GM12878 (cell line): ENCODE measurements around the gene STK38. TPM values are rescaled to one million over a fixed set of nuclear protein-coding genes. Genes with fewer than 3 reads are reported as not detected.

Experiments used
- ASH2L ChIP-seq: fragments of 300-600, 200-600 bp; sonication (generic); IDR thresholded peaks from 2 replicates; pipeline ENCODE4 v1.6.1; 2017; ENCODE audit warnings: low read depth, mild to moderate bottlenecking, borderline replicate concordance
- CEBPB ChIP-seq, 2 experiments: fragments of 150-350 bp in 1 of 2; IDR thresholded peaks; 2 replicates each; pipeline ENCODE4 v1.6.1; 2012 to 2014; ENCODE audit warnings: low read depth in 2 of 2, low read length in 2 of 2, borderline replicate concordance in 1 of 2, inconsistent platforms in 1 of 2
- EED ChIP-seq: sonication (generic); IDR thresholded peaks from 2 replicates; pipeline ENCODE4 v1.6.1; 2016; ENCODE audit warnings: antibody characterized with exemption, low read depth
- ESRRA ChIP-seq: IDR thresholded peaks from 2 replicates; pipeline ENCODE4 v1.6.1; 2012; ENCODE audit warnings: mild to moderate bottlenecking, low read length, improper control_type of control experiment
- JUNB ChIP-seq: IDR thresholded peaks from 2 replicates; pipeline ENCODE4 v1.6.1; 2016; ENCODE audit warnings: antibody characterized with exemption, mild to moderate bottlenecking
- KDM1A ChIP-seq: fragments of 200-600 bp; sonication (generic); IDR thresholded peaks from 2 replicates; pipeline ENCODE4 v1.6.1; 2016; ENCODE audit warnings: borderline replicate concordance
- NFIC ChIP-seq: IDR thresholded peaks from 2 replicates; pipeline ENCODE4 v1.6.1; 2012; ENCODE audit warnings: low read depth, mild to moderate bottlenecking, inconsistent platforms, low read length, moderate library complexity
- PAX5 ChIP-seq: IDR thresholded peaks from 2 replicates; pipeline ENCODE4 v1.6.1; 2011; ENCODE audit warnings: low read depth, low read length, borderline replicate concordance
- POLR2A ChIP-seq: IDR thresholded peaks from 2 replicates; pipeline ENCODE4 v1.6.1; 2011; ENCODE audit warnings: low read depth, mild to moderate bottlenecking, low read length
- POLR2AphosphoS5 ChIP-seq: IDR thresholded peaks from 2 replicates; pipeline ENCODE4 v1.6.1; 2011; ENCODE audit warnings: mild to moderate bottlenecking, low read length, inconsistent platforms
- TCF3 ChIP-seq: IDR thresholded peaks from 2 replicates; pipeline ENCODE4 v1.6.1; 2012; ENCODE audit warnings: low read depth, mild to moderate bottlenecking, low read length, borderline replicate concordance; ENCODE audit not compliant: insufficient read depth
- ZZZ3 ChIP-seq: IDR thresholded peaks from 2 replicates; pipeline ENCODE4 v1.6.1; 2011; ENCODE audit warnings: low read depth; ENCODE audit not compliant: control insufficient read depth, insufficient read length
- polyA plus RNA-seq, 11 experiments: library from polyadenylated mRNA; depleted of rRNA in 4 of 11; unstranded in 6 of 11; stranded (reverse) in 5 of 11; fragments of >200 nt; fragmentation: Nextera tagmentation in 4 of 11; fragmentation: Illumina TruSeq in 1 of 11; extraction: Ambion mirVana in 4 of 11; extraction: Trizol in 1 of 11; gene quantifications; 1 replicate in 1 of 11; 2 replicates in 10 of 11; pipeline versions ENCODE4 v1.2.1 to v1.2.3, GENCODE V29; 2011 to 2016; ENCODE audit warnings: inconsistent platforms in 2 of 11, missing spikeins in 2 of 11, low read depth in 1 of 11
- total RNA-seq, 4 experiments: library from RNA; depleted of rRNA in 3 of 4; stranded (reverse); fragments of >200 nt in 3 of 4; fragmentation: Illumina TruSeq in 1 of 4; extraction: Trizol in 1 of 4; gene quantifications; 2 replicates each; pipeline versions ENCODE4 v1.2.1 to v1.2.3, GENCODE V29; 2013 to 2021
- TF ChIP-seq, protein P1 (sequence below): IDR thresholded peaks from 2 replicates; pipeline ENCODE4 v1.6.1; 2011; ENCODE audit warnings: mild to moderate bottlenecking, low read depth, low read length, moderate library complexity; ENCODE audit not compliant: insufficient replicate concordance
- TF ChIP-seq, protein P2 (sequence below): fragments of 450-650 bp; formaldehyde crosslinking; IDR thresholded peaks from 2 replicates; pipeline ENCODE4 v1.4.0; 2020; ENCODE audit warnings: mild to moderate bottlenecking, moderate library complexity
- TF ChIP-seq, protein P3 (sequence below): fragments of 450-650 bp; IDR thresholded peaks from 2 replicates; pipeline ENCODE4 v1.6.1; 2018; ENCODE audit warnings: mild to moderate bottlenecking, low read depth, moderate library complexity; ENCODE audit not compliant: partially characterized antibody
- TF ChIP-seq, protein P4 (sequence below): fragments of 450-650 bp; IDR thresholded peaks from 2 replicates; pipeline ENCODE4 v1.6.1; 2017; ENCODE audit warnings: antibody characterized with exemption, mild to moderate bottlenecking, moderate library complexity
- TF ChIP-seq, protein P5 (sequence below): IDR thresholded peaks from 2 replicates; pipeline ENCODE4 v1.6.1; 2012; ENCODE audit warnings: low read length, inconsistent platforms

STK38 gene
- total and polyA plus RNA-seq, 10 of the 15 experiments (the other 5 are each of a cell fraction or from before 2014, with no cell fraction given), result 4.1 to 18.7 (median 13.6) TPM

DNA sequence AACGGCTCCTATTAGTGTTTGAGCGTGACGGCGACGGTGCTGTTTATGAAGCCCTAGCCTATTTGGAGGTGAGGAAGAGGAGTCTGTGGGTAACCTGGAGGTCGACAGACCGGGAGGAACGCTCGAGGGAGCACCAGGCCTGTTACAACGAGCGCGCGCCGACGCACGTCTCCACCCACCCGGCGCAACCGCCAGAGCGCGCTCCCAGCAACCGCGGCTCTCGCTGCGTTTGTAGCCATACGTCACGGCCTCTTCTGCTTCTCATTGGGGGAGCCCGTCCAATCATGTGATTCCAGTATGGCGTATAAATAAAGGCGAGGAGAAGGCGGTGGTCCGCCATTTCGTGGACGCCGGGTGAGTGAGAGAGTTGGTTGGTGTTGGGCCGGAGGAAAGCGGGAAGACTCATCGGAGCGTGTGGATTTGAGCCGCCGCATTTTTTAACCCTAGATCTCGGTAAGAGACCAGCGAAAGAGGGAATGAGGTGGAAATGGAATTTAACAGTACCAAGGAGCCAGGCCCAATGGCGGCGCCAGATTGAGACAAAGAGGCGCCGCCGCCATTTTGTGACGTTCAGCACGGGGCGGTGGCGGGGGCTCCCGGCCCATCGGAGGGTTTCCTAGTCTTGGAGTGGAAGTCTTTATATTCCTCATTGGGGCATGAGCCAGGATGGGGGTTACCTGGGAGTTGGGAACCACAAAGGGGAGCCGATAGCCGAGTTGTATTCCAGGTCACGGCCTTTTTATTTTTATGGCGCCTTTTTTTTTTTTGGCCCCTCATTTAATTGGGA lies 46.9 kb upstream of the STK38 start, which contains the start of gene SRSF3 (continued):
- peak; percentile 88; the same call in 1 of the 2 replicates for TF ChIP-seq TCF3
- TF ChIP-seq PAX5, result peak; percentile 75; the same call in 1 of the 2 replicates
- TF ChIP-seq, protein P1, sequence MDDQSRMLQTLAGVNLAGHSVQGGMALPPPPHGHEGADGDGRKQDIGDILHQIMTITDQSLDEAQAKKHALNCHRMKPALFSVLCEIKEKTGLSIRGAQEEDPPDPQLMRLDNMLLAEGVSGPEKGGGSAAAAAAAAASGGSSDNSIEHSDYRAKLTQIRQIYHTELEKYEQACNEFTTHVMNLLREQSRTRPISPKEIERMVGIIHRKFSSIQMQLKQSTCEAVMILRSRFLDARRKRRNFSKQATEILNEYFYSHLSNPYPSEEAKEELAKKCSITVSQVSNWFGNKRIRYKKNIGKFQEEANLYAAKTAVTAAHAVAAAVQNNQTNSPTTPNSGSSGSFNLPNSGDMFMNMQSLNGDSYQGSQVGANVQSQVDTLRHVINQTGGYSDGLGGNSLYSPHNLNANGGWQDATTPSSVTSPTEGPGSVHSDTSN, result peak; percentile 49
- peak; percentile 100 for TF ChIP-seq POLR2AphosphoS5
- TF ChIP-seq, protein P2, sequence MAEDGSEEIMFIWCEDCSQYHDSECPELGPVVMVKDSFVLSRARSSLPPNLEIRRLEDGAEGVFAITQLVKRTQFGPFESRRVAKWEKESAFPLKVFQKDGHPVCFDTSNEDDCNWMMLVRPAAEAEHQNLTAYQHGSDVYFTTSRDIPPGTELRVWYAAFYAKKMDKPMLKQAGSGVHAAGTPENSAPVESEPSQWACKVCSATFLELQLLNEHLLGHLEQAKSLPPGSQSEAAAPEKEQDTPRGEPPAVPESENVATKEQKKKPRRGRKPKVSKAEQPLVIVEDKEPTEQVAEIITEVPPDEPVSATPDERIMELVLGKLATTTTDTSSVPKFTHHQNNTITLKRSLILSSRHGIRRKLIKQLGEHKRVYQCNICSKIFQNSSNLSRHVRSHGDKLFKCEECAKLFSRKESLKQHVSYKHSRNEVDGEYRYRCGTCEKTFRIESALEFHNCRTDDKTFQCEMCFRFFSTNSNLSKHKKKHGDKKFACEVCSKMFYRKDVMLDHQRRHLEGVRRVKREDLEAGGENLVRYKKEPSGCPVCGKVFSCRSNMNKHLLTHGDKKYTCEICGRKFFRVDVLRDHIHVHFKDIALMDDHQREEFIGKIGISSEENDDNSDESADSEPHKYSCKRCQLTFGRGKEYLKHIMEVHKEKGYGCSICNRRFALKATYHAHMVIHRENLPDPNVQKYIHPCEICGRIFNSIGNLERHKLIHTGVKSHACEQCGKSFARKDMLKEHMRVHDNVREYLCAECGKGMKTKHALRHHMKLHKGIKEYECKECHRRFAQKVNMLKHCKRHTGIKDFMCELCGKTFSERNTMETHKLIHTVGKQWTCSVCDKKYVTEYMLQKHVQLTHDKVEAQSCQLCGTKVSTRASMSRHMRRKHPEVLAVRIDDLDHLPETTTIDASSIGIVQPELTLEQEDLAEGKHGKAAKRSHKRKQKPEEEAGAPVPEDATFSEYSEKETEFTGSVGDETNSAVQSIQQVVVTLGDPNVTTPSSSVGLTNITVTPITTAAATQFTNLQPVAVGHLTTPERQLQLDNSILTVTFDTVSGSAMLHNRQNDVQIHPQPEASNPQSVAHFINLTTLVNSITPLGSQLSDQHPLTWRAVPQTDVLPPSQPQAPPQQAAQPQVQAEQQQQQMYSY (CRISPR knock-in tag), result peak; percentile 68; the same call in 1 of the 2 replicates
- no peak for TF ChIP-seq CEBPB (IDR thresholded peaks at IDR 0.05; ENCODE audit: borderline replicate concordance in 1 of 2, low read depth in 2 of 2, low read length in 2 of 2)
- TF ChIP-seq, protein P3, sequence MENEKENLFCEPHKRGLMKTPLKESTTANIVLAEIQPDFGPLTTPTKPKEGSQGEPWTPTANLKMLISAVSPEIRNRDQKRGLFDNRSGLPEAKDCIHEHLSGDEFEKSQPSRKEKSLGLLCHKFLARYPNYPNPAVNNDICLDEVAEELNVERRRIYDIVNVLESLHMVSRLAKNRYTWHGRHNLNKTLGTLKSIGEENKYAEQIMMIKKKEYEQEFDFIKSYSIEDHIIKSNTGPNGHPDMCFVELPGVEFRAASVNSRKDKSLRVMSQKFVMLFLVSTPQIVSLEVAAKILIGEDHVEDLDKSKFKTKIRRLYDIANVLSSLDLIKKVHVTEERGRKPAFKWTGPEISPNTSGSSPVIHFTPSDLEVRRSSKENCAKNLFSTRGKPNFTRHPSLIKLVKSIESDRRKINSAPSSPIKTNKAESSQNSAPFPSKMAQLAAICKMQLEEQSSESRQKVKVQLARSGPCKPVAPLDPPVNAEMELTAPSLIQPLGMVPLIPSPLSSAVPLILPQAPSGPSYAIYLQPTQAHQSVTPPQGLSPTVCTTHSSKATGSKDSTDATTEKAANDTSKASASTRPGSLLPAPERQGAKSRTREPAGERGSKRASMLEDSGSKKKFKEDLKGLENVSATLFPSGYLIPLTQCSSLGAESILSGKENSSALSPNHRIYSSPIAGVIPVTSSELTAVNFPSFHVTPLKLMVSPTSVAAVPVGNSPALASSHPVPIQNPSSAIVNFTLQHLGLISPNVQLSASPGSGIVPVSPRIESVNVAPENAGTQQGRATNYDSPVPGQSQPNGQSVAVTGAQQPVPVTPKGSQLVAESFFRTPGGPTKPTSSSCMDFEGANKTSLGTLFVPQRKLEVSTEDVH, result no peak
- no peak for TF ChIP-seq ASH2L
- peak; percentile 41; the same call in 1 of the 2 replicates for TF ChIP-seq NFIC
- TF ChIP-seq, protein P4, sequence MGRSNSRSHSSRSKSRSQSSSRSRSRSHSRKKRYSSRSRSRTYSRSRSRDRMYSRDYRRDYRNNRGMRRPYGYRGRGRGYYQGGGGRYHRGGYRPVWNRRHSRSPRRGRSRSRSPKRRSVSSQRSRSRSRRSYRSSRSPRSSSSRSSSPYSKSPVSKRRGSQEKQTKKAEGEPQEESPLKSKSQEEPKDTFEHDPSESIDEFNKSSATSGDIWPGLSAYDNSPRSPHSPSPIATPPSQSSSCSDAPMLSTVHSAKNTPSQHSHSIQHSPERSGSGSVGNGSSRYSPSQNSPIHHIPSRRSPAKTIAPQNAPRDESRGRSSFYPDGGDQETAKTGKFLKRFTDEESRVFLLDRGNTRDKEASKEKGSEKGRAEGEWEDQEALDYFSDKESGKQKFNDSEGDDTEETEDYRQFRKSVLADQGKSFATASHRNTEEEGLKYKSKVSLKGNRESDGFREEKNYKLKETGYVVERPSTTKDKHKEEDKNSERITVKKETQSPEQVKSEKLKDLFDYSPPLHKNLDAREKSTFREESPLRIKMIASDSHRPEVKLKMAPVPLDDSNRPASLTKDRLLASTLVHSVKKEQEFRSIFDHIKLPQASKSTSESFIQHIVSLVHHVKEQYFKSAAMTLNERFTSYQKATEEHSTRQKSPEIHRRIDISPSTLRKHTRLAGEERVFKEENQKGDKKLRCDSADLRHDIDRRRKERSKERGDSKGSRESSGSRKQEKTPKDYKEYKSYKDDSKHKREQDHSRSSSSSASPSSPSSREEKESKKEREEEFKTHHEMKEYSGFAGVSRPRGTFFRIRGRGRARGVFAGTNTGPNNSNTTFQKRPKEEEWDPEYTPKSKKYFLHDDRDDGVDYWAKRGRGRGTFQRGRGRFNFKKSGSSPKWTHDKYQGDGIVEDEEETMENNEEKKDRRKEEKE, result no peak
- TF ChIP-seq, protein P5, sequence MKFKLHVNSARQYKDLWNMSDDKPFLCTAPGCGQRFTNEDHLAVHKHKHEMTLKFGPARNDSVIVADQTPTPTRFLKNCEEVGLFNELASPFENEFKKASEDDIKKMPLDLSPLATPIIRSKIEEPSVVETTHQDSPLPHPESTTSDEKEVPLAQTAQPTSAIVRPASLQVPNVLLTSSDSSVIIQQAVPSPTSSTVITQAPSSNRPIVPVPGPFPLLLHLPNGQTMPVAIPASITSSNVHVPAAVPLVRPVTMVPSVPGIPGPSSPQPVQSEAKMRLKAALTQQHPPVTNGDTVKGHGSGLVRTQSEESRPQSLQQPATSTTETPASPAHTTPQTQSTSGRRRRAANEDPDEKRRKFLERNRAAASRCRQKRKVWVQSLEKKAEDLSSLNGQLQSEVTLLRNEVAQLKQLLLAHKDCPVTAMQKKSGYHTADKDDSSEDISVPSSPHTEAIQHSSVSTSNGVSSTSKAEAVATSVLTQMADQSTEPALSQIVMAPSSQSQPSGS, result peak; percentile 46; the same call in 1 of the 2 replicates
- no peak for TF ChIP-seq KDM1A
- no peak; the same call in 1 of the 2 replicates for TF ChIP-seq ESRRA
- peak; percentile 100 for TF ChIP-seq POLR2A
- TF ChIP-seq EED, result no peak; the same call in 1 of the 2 replicates
- no peak for TF ChIP-seq ZZZ3
- TF ChIP-seq JUNB, result no peak
